Epithelial cell of proximal tubule (primary cell): Measurements from ENCODE around the gene COL13A1. TPM values are rescaled to one million over a fixed set of nuclear protein-coding genes. Genes with fewer than 3 reads are reported as not detected.

Experiments used
- DNase-seq: peaks from one replicate; pipeline ENCODE4 v3.0.0-alpha.2; 2011; ENCODE audit warnings: low read depth
- H3K4me3 ChIP-seq: 2 replicates; pipeline ENCODE4 v1.5.1; 2011; ENCODE audit warnings: low read depth, mild to moderate bottlenecking, low read length
- CTCF ChIP-seq: conservative IDR thresholded peaks from 2 replicates; pipeline ENCODE4 v1.5.1; 2012; ENCODE audit warnings: low read depth, mild to moderate bottlenecking, low read length
- total RNA-seq: library from RNA; depleted of rRNA; stranded (reverse); fragments of >200 nt; gene quantifications from 2 replicates; pipeline ENCODE4 v1.2.3, GENCODE V29; 2015

The COL13A1 gene
- total RNA-seq, 1 donor from 2014 or later, result 13.6 TPM

GRCh38 chr10:69894156-69894555 lies 92.5 kb downstream of the COL13A1 start:
- DNase-seq, result no peak
- TF ChIP-seq CTCF, result no peak
- no peak overlapping the region for H3K4me3 ChIP-seq

GRCh38 chr10:69895759-69896158 lies 94.1 kb downstream of the COL13A1 start:
- DNase-seq, result no peak
- no peak overlapping the region for H3K4me3 ChIP-seq
- TF ChIP-seq CTCF, result no peak

GRCh38 chr10:69896606-69897231 lies 95.0 kb downstream of the COL13A1 start:
- DNase-seq, result no peak
- H3K4me3 ChIP-seq, result no peak overlapping the region
- no peak for TF ChIP-seq CTCF

GRCh38 chr10:69897432-69897831 lies 95.7 kb downstream of the COL13A1 start:
- DNase-seq, result no peak
- no peak for TF ChIP-seq CTCF
- H3K4me3 ChIP-seq, result no peak overlapping the region

- TF ChIP-seq CTCF, result no peak
Measured at GRCh38 chr10:69897999-69898398, 96.3 kb downstream of the COL13A1 start.

GRCh38 chr10:69898524-69898923 lies 96.8 kb downstream of the COL13A1 start:
- no peak for DNase-seq
- TF ChIP-seq CTCF, result no peak
- H3K4me3 ChIP-seq, result no peak overlapping the region

More at GRCh38 chr10:69897999-69898398, 96.3 kb downstream of the COL13A1 start:
- no peak for DNase-seq
- no peak overlapping the region for H3K4me3 ChIP-seq

- H3K4me3 ChIP-seq, result no peak overlapping the region
- no peak for TF ChIP-seq CTCF
- no peak for DNase-seq
Measured at GRCh38 chr10:69898941-69899340, 97.2 kb downstream of the COL13A1 start.
